Superior temporal gyrus (tissue), 1 donor: Measurements from ENCODE around the gene TUBA1A.
"Not testable (repeated sequence)": the region's sequence is repeated elsewhere in the genome, so short reads cannot be mapped to it uniquely, and the experiment has no call there.

ENCODE experiments used
- DNase-seq: peaks from one replicate; pipeline ENCODE4 v3.0.0-alpha.2; 2016; ENCODE audit errors: extremely low spot score

TUBA1A gene

GRCh38 chr12:49160399-49160798 lies 28.5 kb downstream of the TUBA1A start:
- no peak for DNase-seq

- no peak for DNase-seq
Observed at GRCh38 chr12:49154221-49154620, 34.7 kb downstream of the TUBA1A start.

GRCh38 chr12:49147384-49147783 lies 41.5 kb downstream of the TUBA1A start:
- no peak for DNase-seq

- DNase-seq = no peak
Observed at GRCh38 chr12:49146406-49146805, 42.5 kb downstream of the TUBA1A start.

GRCh38 chr12:49144384-49144783 lies 44.5 kb downstream of the TUBA1A start:
- no peak for DNase-seq

GRCh38 chr12:49138999-49139398 lies 49.9 kb downstream of the TUBA1A start:
- no peak for DNase-seq

GRCh38 chr12:49138587-49138986 lies 50.3 kb downstream of the TUBA1A start:
- DNase-seq = no peak

- DNase-seq = no peak
Observed at GRCh38 chr12:49137476-49137875, 51.4 kb downstream of the TUBA1A start.

GRCh38 chr12:49136997-49137396 lies 51.9 kb downstream of the TUBA1A start:
- not testable (repeated sequence) for DNase-seq
